ENCODE results near the gene MAP7. TPM values are rescaled to one million over a fixed set of nuclear protein-coding genes. Genes with fewer than 3 reads are reported as not detected.

Gene MAP7
- total and polyA plus RNA-seq, 2 experiments from 2014 or later: 4.1 to 13.8 TPM

GRCh38 chr6:136330634-136331033, 219.6 kb downstream of the MAP7 start:
- no peak for TF ChIP-seq CTCF (IDR thresholded peaks at IDR 0.05; ENCODE audit: low read depth, low read length)
- Histone ChIP-seq H3K27me3 (no peaks in the 10 kb centered on the region), H3K36me3 (no peaks in the 10 kb centered on the region), H3K4me3 (no peak overlapping the region), H3K27ac (no peak overlapping the region), H3K9me3 (ENCODE audit: low read depth) (no peaks in the 10 kb centered on the region), H3K4me1 (ENCODE audit: low read depth) (peaks cover 6% of the 10 kb centered on the region)
- DNase-seq (ENCODE audit: low read depth in 1 of 2, low spot score in 1 of 2): no peak

GRCh38 chr6:136326038-136326553, 224.1 kb downstream of the MAP7 start:
- Histone ChIP-seq H3K4me3 (no peak overlapping the region), H3K9me3 (ENCODE audit: low read depth) (no peaks in the 10 kb centered on the region), H3K4me1 (ENCODE audit: low read depth) (peaks cover 8% of the 10 kb centered on the region), H3K27me3 (no peaks in the 10 kb centered on the region), H3K27ac (no peak overlapping the region), H3K36me3 (no peaks in the 10 kb centered on the region)
- TF ChIP-seq CTCF (IDR thresholded peaks at IDR 0.05; ENCODE audit: low read depth, low read length): no peak
- DNase-seq (ENCODE audit: low read depth in 1 of 2, low spot score in 1 of 2): peak; percentile 23 to 30

GRCh38 chr6:136324686-136325380, 225.4 kb downstream of the MAP7 start:
- Histone ChIP-seq H3K36me3 (no peaks in the 10 kb centered on the region), H3K27me3 (no peaks in the 10 kb centered on the region), H3K4me1 (ENCODE audit: low read depth) (peaks cover 8% of the 10 kb centered on the region), H3K9me3 (ENCODE audit: low read depth) (no peaks in the 10 kb centered on the region), H3K4me3 (no peak overlapping the region), H3K27ac (no peak overlapping the region)
- TF ChIP-seq CTCF (IDR thresholded peaks at IDR 0.05; ENCODE audit: low read depth, low read length): no peak
- DNase-seq (ENCODE audit: low read depth in 1 of 2, low spot score in 1 of 2): peak in 1 of 2 donors; percentile 13

GRCh38 chr6:136323431-136324112, 226.7 kb downstream of the MAP7 start:
- Histone ChIP-seq H3K36me3 (no peaks in the 10 kb centered on the region), H3K9me3 (ENCODE audit: low read depth) (no peaks in the 10 kb centered on the region), H3K4me1 (ENCODE audit: low read depth) (peaks cover 8% of the 10 kb centered on the region), H3K27ac (no peak overlapping the region), H3K4me3 (no peak overlapping the region), H3K27me3 (no peaks in the 10 kb centered on the region)
- no peak for TF ChIP-seq CTCF (IDR thresholded peaks at IDR 0.05; ENCODE audit: low read depth, low read length)
- DNase-seq (ENCODE audit: low read depth in 1 of 2, low spot score in 1 of 2): peak in 1 of 2 donors; percentile 59

GRCh38 chr6:136319732-136320131, 230.5 kb downstream of the MAP7 start:
- no peak overlapping the region for H3K4me3 ChIP-seq
- no peaks in the 10 kb centered on the region for H3K4me1 ChIP-seq (ENCODE audit: low read depth)
- H3K27me3 ChIP-seq: no peaks in the 10 kb centered on the region
- no peaks in the 10 kb centered on the region for H3K9me3 ChIP-seq (ENCODE audit: low read depth)
- no peaks in the 10 kb centered on the region for H3K36me3 ChIP-seq
- DNase-seq (ENCODE audit: low read depth in 1 of 2, low spot score in 1 of 2): no peak
- no peak for TF ChIP-seq CTCF (IDR thresholded peaks at IDR 0.05; ENCODE audit: low read depth, low read length)
- H3K27ac ChIP-seq: no peak overlapping the region
